ENCODE measurements around the gene SH2B2. TPM values are rescaled to one million over a fixed set of nuclear protein-coding genes. Genes with fewer than 3 reads are reported as not detected.
A peak's percentile ranks its signal among the peaks of the same experiment; 100 is the strongest.

SH2B2 gene
- total RNA-seq, 1 donor from 2014 or later = 8.8 TPM

- no peaks in the 10 kb centered on the region for H3K36me3 ChIP-seq
- H3K4me3 ChIP-seq = no peak overlapping the region
- no peaks in the 10 kb centered on the region for H3K27me3 ChIP-seq
- no peaks in the 10 kb centered on the region for H3K9me3 ChIP-seq
- no peak for DNase-seq (ENCODE audit: extremely low spot score in 2 of 2)
- H3K4me1 ChIP-seq = peaks cover 6% of the 10 kb centered on the region
- intact Hi-C loops (cut with DNase I) = no loop called here
- no peak overlapping the region for H3K27ac ChIP-seq
- peak; percentile 93 to 98 (median 97) for TF ChIP-seq CTCF (IDR thresholded peaks at IDR 0.05)
- TF ChIP-seq POLR2AphosphoS5 (IDR thresholded peaks at IDR 0.05; ENCODE audit: insufficient read depth in 1 of 2, low read depth in 1 of 2) = peak in 1 of 2 donors; percentile 12
- TF ChIP-seq POLR2A (IDR thresholded peaks at IDR 0.05) = no peak
Observed at GRCh38 chr7:102272075-102272916, 14.4 kb upstream of the SH2B2 start.

GRCh38 chr7:102272917-102273748 lies 13.5 kb upstream of the SH2B2 start:
- intact Hi-C loops (cut with DNase I) = no loop called here
- TF ChIP-seq CTCF (IDR thresholded peaks at IDR 0.05) (no peak), POLR2A (IDR thresholded peaks at IDR 0.05) (no peak), POLR2AphosphoS5 (IDR thresholded peaks at IDR 0.05; ENCODE audit: insufficient read depth in 1 of 2, low read depth in 1 of 2) (no peak)

GRCh38 chr7:102273749-102274712 lies 12.6 kb upstream of the SH2B2 start:
- H3K36me3 ChIP-seq = no peaks in the 10 kb centered on the region
- intact Hi-C loops (cut with DNase I) = no loop called here
- no peak overlapping the region for H3K4me3 ChIP-seq
- no peaks in the 10 kb centered on the region for H3K9me3 ChIP-seq
- DNase-seq (ENCODE audit: extremely low spot score in 2 of 2) = no peak
- H3K27me3 ChIP-seq = no peaks in the 10 kb centered on the region
- H3K27ac ChIP-seq = no peak overlapping the region
- TF ChIP-seq CTCF (IDR thresholded peaks at IDR 0.05) = no peak
- peaks cover 6% of the 10 kb centered on the region for H3K4me1 ChIP-seq

More at GRCh38 chr7:102272917-102273748, 13.5 kb upstream of the SH2B2 start:
- Histone ChIP-seq H3K4me3 (no peak overlapping the region), H3K36me3 (no peaks in the 10 kb centered on the region), H3K27ac (no peak overlapping the region), H3K4me1 (peaks cover 6% of the 10 kb centered on the region), H3K9me3 (no peaks in the 10 kb centered on the region), H3K27me3 (no peaks in the 10 kb centered on the region)
- no peak for DNase-seq (ENCODE audit: extremely low spot score in 2 of 2)

- no peak for TF ChIP-seq CTCF (IDR thresholded peaks at IDR 0.05)
- no peak for TF ChIP-seq POLR2A (IDR thresholded peaks at IDR 0.05)
- no peak for TF ChIP-seq POLR2AphosphoS5 (IDR thresholded peaks at IDR 0.05; ENCODE audit: insufficient read depth in 1 of 2, low read depth in 1 of 2)
- no peak overlapping the region for H3K4me3 ChIP-seq
- intact Hi-C loops (cut with DNase I) = no loop called here
Observed at GRCh38 chr7:102275123-102275703, 11.5 kb upstream of the SH2B2 start.

More at GRCh38 chr7:102275123-102275703, 11.5 kb upstream of the SH2B2 start:
- no peak for DNase-seq (ENCODE audit: extremely low spot score in 2 of 2)
- Histone ChIP-seq H3K4me1 (peaks cover 6% of the 10 kb centered on the region), H3K36me3 (no peaks in the 10 kb centered on the region), H3K27ac (no peak overlapping the region), H3K27me3 (no peaks in the 10 kb centered on the region), H3K9me3 (no peaks in the 10 kb centered on the region)
